ENCODE results near the gene EFCAB8. TPM values are rescaled to one million over a fixed set of nuclear protein-coding genes. Genes with fewer than 3 reads are reported as not detected.

The EFCAB8 gene
- total RNA-seq, 1 donor from 2014 or later: 0.29 TPM

DNA sequence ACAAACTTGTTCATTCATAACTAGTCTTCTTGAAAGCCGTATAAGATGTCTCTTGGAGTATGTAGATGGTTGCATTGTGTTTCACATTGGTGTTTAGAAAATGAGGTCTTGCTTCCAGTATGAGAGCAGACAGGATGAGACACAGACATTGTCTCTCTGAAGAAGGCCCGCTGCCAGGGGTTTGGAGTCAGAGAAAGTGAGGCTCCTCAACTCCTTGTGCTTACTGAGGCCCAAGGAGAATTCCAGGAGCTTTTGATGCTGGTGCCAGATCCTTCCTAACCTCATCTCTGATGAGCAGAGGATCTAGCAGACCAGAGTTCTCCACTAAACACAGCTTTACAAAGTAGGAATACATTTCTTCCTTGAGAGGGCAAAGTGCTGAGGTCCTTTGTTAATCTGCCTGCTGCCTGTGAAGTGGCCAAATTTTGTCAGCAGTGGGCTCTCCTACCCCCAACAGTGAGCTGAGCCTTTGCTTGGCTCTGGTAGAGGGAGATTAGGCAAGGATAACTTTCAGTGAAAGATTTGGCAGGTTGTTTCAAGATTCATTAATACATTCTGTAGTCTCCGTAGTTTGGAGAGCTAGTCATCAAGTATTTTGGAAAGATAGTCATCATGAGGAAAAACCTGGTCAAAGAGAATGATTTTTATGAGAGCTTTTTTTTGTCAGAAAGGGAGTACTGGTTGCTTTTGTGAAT lies 29.3 kb upstream of the EFCAB8 start:
- H3K27ac Mint-ChIP-seq: peak overlapping the region; percentile 86
- peaks cover 40% of the 10 kb centered on the region for H3K36me3 Mint-ChIP-seq (ENCODE audit: insufficient read depth)
- no peak for DNase-seq (ENCODE audit: low spot score, unreplicated experiment)
- H3K4me1 Mint-ChIP-seq (ENCODE audit: low read depth): peaks cover 22% of the 10 kb centered on the region
- H3K9me3 Mint-ChIP-seq (ENCODE audit: low read depth): no peaks in the 10 kb centered on the region
- no peaks in the 10 kb centered on the region for H3K27me3 Mint-ChIP-seq
- TF ChIP-seq, protein P1, sequence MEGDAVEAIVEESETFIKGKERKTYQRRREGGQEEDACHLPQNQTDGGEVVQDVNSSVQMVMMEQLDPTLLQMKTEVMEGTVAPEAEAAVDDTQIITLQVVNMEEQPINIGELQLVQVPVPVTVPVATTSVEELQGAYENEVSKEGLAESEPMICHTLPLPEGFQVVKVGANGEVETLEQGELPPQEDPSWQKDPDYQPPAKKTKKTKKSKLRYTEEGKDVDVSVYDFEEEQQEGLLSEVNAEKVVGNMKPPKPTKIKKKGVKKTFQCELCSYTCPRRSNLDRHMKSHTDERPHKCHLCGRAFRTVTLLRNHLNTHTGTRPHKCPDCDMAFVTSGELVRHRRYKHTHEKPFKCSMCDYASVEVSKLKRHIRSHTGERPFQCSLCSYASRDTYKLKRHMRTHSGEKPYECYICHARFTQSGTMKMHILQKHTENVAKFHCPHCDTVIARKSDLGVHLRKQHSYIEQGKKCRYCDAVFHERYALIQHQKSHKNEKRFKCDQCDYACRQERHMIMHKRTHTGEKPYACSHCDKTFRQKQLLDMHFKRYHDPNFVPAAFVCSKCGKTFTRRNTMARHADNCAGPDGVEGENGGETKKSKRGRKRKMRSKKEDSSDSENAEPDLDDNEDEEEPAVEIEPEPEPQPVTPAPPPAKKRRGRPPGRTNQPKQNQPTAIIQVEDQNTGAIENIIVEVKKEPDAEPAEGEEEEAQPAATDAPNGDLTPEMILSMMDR (IDR thresholded peaks at IDR 0.05; ENCODE audit: unreplicated experiment): no peak
- no peak overlapping the region for H3K4me3 Mint-ChIP-seq (ENCODE audit: low read depth)

DNA sequence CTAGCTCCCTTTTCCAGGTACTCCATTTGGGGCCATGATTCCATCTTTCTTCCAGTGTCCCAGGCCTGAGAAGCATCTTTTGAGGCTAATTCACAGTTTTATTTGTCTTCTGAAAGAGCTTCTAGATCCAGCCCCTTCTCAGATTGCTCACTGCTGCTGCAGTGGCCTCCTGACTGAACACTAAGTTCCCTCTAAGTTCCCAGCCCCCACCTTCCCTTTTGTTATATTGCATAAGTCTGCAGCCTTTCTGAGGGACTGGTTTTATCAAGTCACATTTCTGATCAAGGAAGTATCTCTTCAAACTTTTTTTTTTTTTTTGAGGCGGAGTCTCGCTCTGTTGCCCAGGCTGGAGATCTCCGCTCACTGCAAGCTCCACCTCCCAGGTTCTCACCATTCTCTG lies 28.3 kb upstream of the EFCAB8 start:
- H3K36me3 Mint-ChIP-seq (ENCODE audit: insufficient read depth): peaks cover 40% of the 10 kb centered on the region
- H3K4me3 Mint-ChIP-seq (ENCODE audit: low read depth): no peak overlapping the region

DNA sequence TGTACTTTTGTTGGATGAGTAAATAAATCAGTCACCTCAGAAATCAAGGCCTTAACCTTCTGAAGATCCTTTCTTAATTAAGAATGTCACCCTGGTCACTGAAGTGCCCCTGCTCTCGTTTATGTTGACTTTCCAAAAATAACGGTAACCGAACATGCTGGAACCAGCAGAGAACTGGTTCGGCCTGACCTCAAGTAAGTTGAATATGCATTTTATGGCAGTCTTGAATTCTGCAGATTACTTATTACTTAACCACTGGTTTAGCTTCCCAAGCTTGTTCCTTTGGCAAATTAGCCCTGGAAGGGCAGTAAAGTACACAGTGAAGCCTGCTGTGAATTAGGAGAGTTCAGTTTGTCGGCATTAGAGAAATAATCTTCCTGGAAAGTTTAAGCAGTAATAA lies 26.7 kb upstream of the EFCAB8 start:
- no peaks in the 10 kb centered on the region for H3K9me3 Mint-ChIP-seq (ENCODE audit: low read depth)
- no peaks in the 10 kb centered on the region for H3K27me3 Mint-ChIP-seq
- DNase-seq (ENCODE audit: low spot score, unreplicated experiment): no peak
- peak overlapping the region; percentile 47 for H3K27ac Mint-ChIP-seq
- H3K36me3 Mint-ChIP-seq (ENCODE audit: insufficient read depth): peaks cover 39% of the 10 kb centered on the region
- H3K4me3 Mint-ChIP-seq (ENCODE audit: low read depth): no peak overlapping the region
- peaks cover 22% of the 10 kb centered on the region for H3K4me1 Mint-ChIP-seq (ENCODE audit: low read depth)
- TF ChIP-seq, protein P1 (IDR thresholded peaks at IDR 0.05; ENCODE audit: unreplicated experiment): no peak

More for the DNA sequence above, 28.3 kb upstream of the EFCAB8 start:
- Mint-ChIP-seq H3K4me1 (ENCODE audit: low read depth) (peaks cover 22% of the 10 kb centered on the region), H3K27ac (peak overlapping the region; percentile 31), H3K27me3 (no peaks in the 10 kb centered on the region), H3K9me3 (ENCODE audit: low read depth) (no peaks in the 10 kb centered on the region)
- TF ChIP-seq, protein P1 (IDR thresholded peaks at IDR 0.05; ENCODE audit: unreplicated experiment): no peak
- no peak for DNase-seq (ENCODE audit: low spot score, unreplicated experiment)

DNA sequence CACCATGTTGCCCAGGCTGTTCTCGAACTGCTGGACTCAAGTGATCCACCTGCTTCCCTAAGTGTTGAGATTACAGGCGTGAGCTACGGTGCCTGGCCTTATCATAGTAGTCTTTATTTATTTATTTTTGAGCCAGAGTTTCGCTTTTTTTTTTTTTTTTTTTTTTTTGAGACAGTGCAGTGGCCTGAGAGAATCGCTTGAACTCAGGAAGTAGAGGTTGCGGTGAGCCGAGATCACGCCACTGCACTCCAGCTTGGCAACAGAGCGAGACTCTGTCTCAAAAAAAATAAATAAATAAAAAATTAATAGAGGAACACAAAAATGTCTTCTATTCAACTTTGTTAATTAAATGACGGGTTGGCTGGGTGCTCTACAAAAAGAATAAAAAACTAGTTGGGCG lies 26.1 kb upstream of the EFCAB8 start:
- peak overlapping the region; percentile 47 for H3K27ac Mint-ChIP-seq
- TF ChIP-seq, protein P1 (IDR thresholded peaks at IDR 0.05; ENCODE audit: unreplicated experiment): no peak
- peaks cover 42% of the 10 kb centered on the region for H3K36me3 Mint-ChIP-seq (ENCODE audit: insufficient read depth)
- no peaks in the 10 kb centered on the region for H3K9me3 Mint-ChIP-seq (ENCODE audit: low read depth)
- peaks cover 22% of the 10 kb centered on the region for H3K4me1 Mint-ChIP-seq (ENCODE audit: low read depth)
- no peaks in the 10 kb centered on the region for H3K27me3 Mint-ChIP-seq
- no peak for DNase-seq (ENCODE audit: low spot score, unreplicated experiment)
- no peak overlapping the region for H3K4me3 Mint-ChIP-seq (ENCODE audit: low read depth)

DNA sequence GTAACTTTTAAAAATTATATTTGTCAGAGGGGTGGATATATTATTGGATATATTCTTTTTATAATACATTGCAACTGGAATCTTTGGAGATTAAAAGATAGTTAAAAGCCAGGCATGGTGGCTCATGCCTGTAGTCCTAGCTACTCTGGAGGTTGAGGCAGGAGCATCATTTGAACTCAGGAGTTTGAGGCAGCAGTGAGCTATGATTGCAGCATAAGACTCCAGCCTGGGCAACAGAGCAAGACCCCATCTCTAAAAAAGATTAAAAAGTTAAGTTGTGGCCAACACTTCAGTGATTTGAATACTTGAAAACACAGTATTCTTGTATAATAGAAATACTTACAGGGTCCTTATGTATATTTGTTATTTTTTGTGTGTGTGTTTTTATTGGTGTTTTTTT lies 23.8 kb upstream of the EFCAB8 start:
- peaks cover 17% of the 10 kb centered on the region for H3K4me1 Mint-ChIP-seq (ENCODE audit: low read depth)
- H3K9me3 Mint-ChIP-seq (ENCODE audit: low read depth): no peaks in the 10 kb centered on the region
- DNase-seq (ENCODE audit: low spot score, unreplicated experiment): no peak
- no peak overlapping the region for H3K4me3 Mint-ChIP-seq (ENCODE audit: low read depth)
- peaks cover 37% of the 10 kb centered on the region for H3K36me3 Mint-ChIP-seq (ENCODE audit: insufficient read depth)
- TF ChIP-seq, protein P1 (IDR thresholded peaks at IDR 0.05; ENCODE audit: unreplicated experiment): no peak
- no peak overlapping the region for H3K27ac Mint-ChIP-seq
- H3K27me3 Mint-ChIP-seq: no peaks in the 10 kb centered on the region
